Stimulated activated naive CD8-positive, alpha-beta T cell treated with anti-CD3 and anti-CD28 coated beads, Interleukin-15, amount 100 ng/mL, for 72 hours (primary cell): ENCODE results near the gene SIGLEC11.
"Not testable (repeated sequence)": the region's sequence is repeated elsewhere in the genome, so short reads cannot be mapped to it uniquely, and the experiment has no call there.

Experiments used
- ATAC-seq: fragments of 150-1000 bp; cut with Tn5 transposase; 2 replicates; pipeline ENCODE4 v1.10.0; 2021; ENCODE audit warnings: mild to moderate bottlenecking, moderate library complexity
- DNase-seq, 2 donors: peaks; one replicate each; pipeline ENCODE4 v3.0.0; 2021 to 2022
- H3K27ac Mint-ChIP-seq, 2 donors: one replicate each; pipeline ENCODE4 v1.8.0; 2022; ENCODE audit warnings: mild to moderate bottlenecking in 2 of 2, mixed read lengths in 2 of 2, moderate library complexity in 2 of 2
- H3K27me3 Mint-ChIP-seq: one replicate; pipeline ENCODE4 v1.8.0; 2022; ENCODE audit warnings: mixed read lengths
- H3K4me1 Mint-ChIP-seq: one replicate; pipeline ENCODE4 v1.8.0; 2022; ENCODE audit warnings: mild to moderate bottlenecking, mixed read lengths
- H3K4me3 Mint-ChIP-seq, 2 donors: one replicate each; pipeline ENCODE4 v1.8.0; 2022; ENCODE audit warnings: mild to moderate bottlenecking in 2 of 2, mixed read lengths in 2 of 2, moderate library complexity in 1 of 2
- H3K9me3 Mint-ChIP-seq, 2 donors: one replicate each; pipeline ENCODE4 v1.8.0; 2022; ENCODE audit warnings: mixed read lengths in 2 of 2

Gene SIGLEC11

DNA sequence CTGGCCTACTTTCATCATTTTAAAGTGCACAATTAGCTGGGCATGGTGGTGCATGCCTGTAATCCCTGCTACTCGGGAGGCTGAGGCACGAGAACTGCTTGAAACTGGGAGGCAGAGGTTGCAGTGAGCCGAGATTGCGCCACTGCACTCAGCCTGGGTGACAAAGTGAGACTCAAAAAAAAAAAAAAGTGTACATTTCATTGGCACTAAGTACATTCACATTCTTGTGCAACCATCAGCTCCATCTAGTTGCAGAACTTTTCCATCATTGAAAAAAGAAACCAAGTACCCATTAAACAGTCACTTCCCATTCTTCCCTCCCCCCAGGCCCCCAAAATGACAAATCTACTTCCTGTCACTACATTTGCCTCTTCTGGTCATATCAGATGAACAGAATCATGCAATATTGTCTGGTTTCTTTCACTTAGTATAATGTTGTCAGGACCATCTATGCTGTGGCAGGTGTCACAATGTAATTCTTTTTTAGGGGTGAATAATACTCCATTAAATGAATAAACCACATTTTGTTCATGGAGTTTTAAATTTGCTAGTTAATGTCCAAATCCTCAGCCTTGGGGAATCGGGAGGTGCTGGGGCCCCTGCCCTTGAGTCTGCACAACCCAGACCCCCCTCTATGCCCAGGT lies 7.4 kb upstream of the SIGLEC11 start:
- Mint-ChIP-seq H3K4me1 (no peaks in the 10 kb centered on the region), H3K9me3 (no peaks in the 10 kb centered on the region), H3K27me3 (peaks cover 26% of the 10 kb centered on the region), H3K27ac (no peak overlapping the region), H3K4me3 (no peak overlapping the region)
- DNase-seq, result no peak
- ATAC-seq, result no peak

DNA sequence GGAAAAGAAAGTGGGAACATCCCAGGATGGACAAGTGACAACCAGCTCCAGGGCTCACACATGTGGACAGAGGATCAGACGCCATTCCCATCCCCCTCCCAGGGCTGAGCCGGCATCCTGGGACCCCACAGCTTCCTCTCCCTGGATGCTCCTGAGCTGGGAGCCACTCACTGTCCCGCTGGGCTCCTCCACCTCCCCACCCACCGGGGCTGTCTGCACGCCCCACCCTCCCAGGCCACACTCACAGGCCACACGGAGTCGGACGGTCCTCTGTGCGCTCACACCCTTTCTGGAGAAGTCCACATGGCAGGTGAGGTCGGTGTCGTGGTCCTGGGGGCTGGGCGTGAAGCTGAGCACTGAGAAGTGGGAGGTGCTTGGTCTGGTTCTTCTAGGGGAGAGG lies 1.1 kb downstream of the SIGLEC11 start:
- ATAC-seq, result peak; percentile 23
- H3K4me1 Mint-ChIP-seq, H3K4me3 Mint-ChIP-seq, H3K9me3 Mint-ChIP-seq, DNase-seq, H3K27ac Mint-ChIP-seq: not testable (repeated sequence)
- H3K27me3 Mint-ChIP-seq, result peaks cover 16% of the 10 kb centered on the region

DNA sequence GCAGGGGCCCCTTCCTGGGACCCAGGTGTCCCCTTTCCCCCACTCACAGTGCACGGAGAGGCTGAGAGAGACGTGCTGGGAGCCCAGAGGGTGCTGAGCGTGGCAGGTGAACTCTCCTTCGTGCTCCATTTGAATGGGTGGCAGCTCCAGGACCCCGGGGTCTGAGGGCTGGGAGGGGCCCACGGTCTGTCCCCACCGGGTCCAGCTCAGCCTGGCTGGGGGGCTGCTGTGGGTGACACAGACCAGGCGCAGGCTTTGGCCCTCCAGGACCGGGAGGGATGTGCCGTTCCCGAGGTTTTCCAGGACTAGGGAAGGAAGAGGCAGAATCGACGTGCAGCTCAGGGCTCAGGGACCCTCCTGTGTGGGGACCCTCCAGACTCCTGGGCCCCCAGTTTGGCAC lies 2.4 kb downstream of the SIGLEC11 start:
- H3K4me1 Mint-ChIP-seq, ATAC-seq, DNase-seq, H3K9me3 Mint-ChIP-seq, H3K4me3 Mint-ChIP-seq, H3K27ac Mint-ChIP-seq: not testable (repeated sequence)
- H3K27me3 Mint-ChIP-seq, result peaks cover 29% of the 10 kb centered on the region

DNA sequence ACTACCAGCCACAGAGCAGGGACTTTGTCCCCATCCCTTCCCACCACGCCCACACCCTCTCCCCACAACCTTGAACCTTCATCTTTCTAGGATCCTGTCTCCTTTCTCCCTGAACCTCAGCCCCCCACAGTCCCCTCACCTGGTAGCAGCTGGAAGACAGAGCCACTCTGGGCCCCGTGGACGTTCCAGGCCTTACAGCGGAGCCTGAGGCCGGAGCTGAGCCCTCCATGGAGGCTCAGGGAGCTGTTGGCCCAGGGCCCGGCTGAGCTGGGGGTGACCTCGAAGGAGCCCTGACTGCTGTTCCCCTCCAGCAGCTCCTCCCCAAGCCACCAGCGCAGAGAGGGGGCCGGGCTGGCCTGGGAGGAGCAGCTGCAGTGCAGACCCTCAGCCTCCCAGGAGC lies 2.8 kb downstream of the SIGLEC11 start:
- not testable (repeated sequence) for H3K4me3 Mint-ChIP-seq, ATAC-seq, DNase-seq, H3K9me3 Mint-ChIP-seq, H3K27ac Mint-ChIP-seq
- Mint-ChIP-seq H3K27me3 (peaks cover 33% of the 10 kb centered on the region), H3K4me1 (peaks cover 12% of the 10 kb centered on the region)

DNA sequence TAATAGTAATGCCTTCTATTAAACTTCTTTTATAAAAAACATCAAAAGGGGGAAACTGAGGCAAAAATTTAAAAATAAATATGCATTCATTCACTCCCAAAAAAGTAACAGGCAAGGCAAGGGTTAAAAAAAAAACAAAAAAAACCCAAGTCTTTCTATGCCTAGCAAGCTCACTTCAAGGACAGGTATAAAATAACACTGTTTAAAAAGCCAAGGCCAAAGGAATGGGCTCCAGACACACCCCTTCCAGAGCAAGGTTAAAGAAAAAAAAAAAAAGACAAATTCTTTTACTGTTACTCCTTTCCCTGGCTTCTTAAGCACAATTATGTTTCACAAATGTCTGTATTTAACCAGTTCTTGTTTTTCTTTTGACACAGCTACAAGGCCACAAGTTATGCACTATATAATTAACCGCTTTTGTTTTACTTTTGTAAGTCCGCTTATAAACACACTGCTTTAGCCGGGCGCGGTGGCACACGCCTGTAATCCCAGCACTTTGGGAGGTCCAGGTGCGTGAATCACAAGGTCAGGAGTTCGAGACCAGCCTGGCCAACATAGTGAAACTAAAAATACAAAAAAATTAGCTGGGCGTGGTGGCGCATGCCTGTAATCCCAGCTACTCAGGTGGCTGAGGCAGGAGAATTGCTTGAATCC lies 3.6 kb downstream of the SIGLEC11 start:
- ATAC-seq (no peak), DNase-seq (no peak)
- Mint-ChIP-seq H3K27ac (no peak overlapping the region), H3K9me3 (no peaks in the 10 kb centered on the region), H3K4me1 (peaks cover 17% of the 10 kb centered on the region), H3K4me3 (no peak overlapping the region), H3K27me3 (peaks cover 40% of the 10 kb centered on the region)

DNA sequence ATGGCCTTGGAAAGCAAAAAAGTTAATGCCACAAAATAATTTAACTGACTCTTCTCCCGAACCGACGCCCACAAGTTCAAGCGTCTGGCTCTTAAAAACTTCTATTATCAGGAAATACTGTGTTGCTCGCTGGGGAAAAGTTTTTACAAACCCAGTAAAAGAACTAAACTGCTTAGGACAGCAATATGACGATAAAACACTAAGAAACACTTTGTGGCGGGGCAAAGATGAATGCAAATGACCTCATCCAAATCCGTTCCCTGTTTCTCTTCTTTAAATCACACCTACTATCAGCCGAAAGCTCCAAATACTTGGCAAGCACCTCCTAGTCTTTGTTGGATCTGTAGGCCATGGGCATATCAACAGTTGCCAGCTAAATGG lies 4.9 kb downstream of the SIGLEC11 start:
- Mint-ChIP-seq H3K4me3 (no peak overlapping the region), H3K4me1 (peaks cover 17% of the 10 kb centered on the region), H3K27me3 (peaks cover 53% of the 10 kb centered on the region), H3K9me3 (no peaks in the 10 kb centered on the region), H3K27ac (no peak overlapping the region)
- ATAC-seq (no peak), DNase-seq (no peak)

DNA sequence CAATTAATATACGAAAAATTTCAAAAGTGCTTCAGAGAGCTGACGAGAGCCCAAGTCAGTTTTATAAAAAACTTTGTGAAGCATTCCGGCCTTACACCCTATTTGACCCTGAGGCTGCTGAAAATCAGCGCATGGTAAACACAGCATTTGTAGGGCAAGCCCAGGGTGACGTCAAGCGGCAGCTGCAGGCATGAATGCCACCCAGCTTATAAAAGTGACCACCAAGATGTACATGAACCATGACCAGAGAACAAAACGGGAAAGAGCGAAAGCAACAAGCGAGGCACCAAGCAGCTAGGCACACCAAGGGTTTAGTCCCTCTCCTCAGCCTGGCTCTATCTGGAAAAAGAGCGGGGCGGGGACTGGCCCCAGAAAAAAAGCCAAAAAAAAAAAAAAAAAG lies 6.0 kb downstream of the SIGLEC11 start:
- peaks cover 65% of the 10 kb centered on the region for H3K27me3 Mint-ChIP-seq
- no peak overlapping the region for H3K27ac Mint-ChIP-seq
- ATAC-seq (no peak), DNase-seq (no peak)
- no peak overlapping the region for H3K4me3 Mint-ChIP-seq
- H3K9me3 Mint-ChIP-seq, result no peaks in the 10 kb centered on the region
- H3K4me1 Mint-ChIP-seq, result peaks cover 23% of the 10 kb centered on the region

DNA sequence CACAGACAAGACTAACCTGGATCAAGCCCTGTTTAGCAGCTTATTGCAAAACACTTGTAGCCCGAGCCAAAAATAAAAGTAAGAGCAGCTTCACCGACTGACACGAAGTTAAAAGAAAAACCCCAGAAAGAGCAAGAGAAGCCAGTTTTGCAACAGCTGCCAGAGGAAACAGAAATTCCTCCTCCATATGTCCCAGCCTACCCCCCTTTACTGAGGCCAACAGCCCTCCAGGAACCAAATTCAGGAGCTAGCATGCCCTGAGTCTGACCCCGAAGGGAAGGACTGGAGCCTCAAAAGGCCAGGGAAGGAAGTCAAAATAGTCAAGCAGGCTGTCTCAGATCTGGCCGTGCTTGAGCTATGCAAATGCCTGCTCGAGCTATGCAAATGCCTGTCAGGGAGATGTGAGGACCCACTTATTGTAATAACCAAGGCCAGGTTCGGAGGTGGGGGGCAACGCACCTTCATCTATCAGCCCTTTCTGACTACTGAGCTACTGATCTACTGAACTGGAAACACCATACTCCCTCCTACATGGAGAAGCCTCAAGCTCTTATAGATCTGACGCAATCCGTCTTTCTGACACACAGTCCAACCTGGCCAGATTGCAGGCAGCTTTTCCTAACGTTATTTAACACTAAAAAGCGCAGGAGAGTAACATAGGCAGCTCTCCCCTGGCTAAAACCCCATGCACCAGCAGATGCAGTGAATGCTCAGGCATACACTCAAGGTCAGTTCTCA lies 6.7 kb downstream of the SIGLEC11 start:
- peaks cover 71% of the 10 kb centered on the region for H3K27me3 Mint-ChIP-seq
- no peak for ATAC-seq
- H3K4me3 Mint-ChIP-seq, result no peak overlapping the region
- DNase-seq, result no peak
- peak overlapping the region; percentile 21 to 76 for H3K27ac Mint-ChIP-seq
- H3K9me3 Mint-ChIP-seq, result no peaks in the 10 kb centered on the region
- peaks cover 25% of the 10 kb centered on the region for H3K4me1 Mint-ChIP-seq

DNA sequence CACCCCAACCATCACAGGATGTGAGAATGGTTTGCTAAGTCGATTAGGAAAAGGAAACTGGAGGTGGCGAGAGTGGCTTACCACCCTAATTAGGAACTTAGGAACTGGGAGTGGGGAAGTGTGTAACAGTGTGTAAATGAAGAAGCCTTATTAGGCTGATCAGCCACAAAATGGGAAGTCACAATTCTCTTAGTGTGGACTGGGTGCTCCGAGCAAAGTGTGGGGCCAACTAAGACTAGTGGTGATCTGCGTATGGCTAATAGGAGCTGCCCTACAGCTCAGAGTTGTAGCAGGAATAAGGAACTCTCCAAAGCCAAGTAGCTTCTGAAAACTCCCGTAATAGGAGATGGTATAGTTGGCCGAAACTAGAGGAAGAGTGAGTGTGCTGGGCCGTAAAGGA lies 7.6 kb downstream of the SIGLEC11 start:
- Mint-ChIP-seq H3K27ac (no peak overlapping the region), H3K4me1 (peaks cover 25% of the 10 kb centered on the region), H3K4me3 (no peak overlapping the region), H3K9me3 (no peaks in the 10 kb centered on the region), H3K27me3 (peaks cover 72% of the 10 kb centered on the region)
- ATAC-seq (no peak), DNase-seq (no peak)

DNA sequence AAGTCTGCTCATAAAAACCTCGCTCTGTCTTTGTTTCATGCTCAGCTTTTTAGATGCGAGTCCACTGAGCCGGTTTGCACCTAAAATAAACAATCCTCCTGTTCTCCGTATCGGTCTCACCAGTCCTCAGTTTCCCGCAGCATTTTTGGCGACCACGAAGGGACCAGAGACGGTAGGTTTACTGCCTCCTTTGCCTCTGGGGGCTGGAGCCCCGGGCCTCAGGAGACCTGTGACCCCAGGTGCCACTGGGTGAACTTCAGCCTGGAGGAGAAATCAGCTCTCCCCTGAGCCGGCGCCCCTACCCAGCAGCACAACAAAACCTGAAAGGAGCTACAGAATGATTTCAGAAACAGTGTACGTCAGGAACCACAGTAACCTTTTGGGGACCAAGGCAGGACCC lies 8.1 kb downstream of the SIGLEC11 start:
- Mint-ChIP-seq H3K4me3 (no peak overlapping the region), H3K27ac (no peak overlapping the region), H3K27me3 (peaks cover 67% of the 10 kb centered on the region), H3K4me1 (peaks cover 25% of the 10 kb centered on the region), H3K9me3 (no peaks in the 10 kb centered on the region)
- ATAC-seq, result no peak
- no peak for DNase-seq

DNA sequence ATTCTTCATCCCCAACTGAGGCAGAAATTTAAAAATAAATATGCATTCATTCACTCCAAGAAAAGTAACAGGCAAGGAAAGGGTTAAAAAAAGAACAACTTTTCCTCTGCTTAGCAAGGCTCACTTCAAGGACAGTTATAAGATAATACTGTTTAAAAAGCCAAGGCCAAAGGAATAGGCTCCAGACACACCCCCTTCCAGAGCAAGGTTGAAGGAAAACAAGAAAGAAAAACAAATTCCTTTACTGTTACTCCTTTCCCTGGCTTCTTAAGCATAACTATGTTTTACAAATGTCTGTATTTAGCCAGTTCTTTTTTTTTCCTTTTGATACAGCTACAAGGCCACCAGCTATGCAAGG lies 8.5 kb downstream of the SIGLEC11 start:
- no peak overlapping the region for H3K27ac Mint-ChIP-seq
- ATAC-seq, result no peak
- no peak for DNase-seq
- H3K27me3 Mint-ChIP-seq, result peaks cover 65% of the 10 kb centered on the region
- no peaks in the 10 kb centered on the region for H3K9me3 Mint-ChIP-seq
- no peak overlapping the region for H3K4me3 Mint-ChIP-seq
- H3K4me1 Mint-ChIP-seq, result peaks cover 25% of the 10 kb centered on the region

DNA sequence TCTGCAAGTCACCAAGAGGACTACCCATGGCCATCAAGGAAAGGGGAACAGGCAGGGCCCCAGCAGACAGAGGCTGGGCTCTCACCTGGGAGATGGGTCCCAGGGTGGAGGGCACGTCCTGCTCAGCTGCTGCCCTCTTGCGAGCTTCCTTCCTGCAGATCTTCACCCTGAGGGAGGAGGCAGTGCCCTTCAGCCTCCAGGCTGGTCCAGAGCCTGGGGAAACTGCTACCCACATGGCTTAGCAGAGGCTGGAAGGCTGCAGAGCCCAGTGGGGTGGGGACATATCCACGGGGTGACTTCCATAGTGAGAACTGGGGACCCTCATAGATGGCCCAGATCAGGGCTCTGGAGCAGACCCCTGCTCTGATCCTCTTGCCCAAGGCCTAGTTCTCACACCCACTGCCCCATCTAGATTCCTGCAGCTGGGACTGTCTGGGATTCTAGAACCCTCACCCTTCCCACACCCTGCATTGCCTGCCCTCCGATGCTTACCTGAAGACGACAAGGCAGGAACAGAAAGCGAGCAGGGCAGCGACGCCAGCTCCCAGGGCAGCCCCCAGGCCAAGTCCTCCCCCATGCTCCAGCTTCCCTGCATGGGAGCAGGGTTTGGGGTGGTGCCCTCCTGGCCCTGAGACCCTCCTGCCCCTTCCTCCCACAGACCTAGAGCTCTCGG lies 9.0 kb downstream of the SIGLEC11 start:
- no peaks in the 10 kb centered on the region for H3K9me3 Mint-ChIP-seq
- ATAC-seq (no peak), DNase-seq (no peak)
- H3K27ac Mint-ChIP-seq, result no peak overlapping the region
- H3K4me3 Mint-ChIP-seq, result no peak overlapping the region
- H3K4me1 Mint-ChIP-seq, result peaks cover 25% of the 10 kb centered on the region
- peaks cover 65% of the 10 kb centered on the region for H3K27me3 Mint-ChIP-seq

DNA sequence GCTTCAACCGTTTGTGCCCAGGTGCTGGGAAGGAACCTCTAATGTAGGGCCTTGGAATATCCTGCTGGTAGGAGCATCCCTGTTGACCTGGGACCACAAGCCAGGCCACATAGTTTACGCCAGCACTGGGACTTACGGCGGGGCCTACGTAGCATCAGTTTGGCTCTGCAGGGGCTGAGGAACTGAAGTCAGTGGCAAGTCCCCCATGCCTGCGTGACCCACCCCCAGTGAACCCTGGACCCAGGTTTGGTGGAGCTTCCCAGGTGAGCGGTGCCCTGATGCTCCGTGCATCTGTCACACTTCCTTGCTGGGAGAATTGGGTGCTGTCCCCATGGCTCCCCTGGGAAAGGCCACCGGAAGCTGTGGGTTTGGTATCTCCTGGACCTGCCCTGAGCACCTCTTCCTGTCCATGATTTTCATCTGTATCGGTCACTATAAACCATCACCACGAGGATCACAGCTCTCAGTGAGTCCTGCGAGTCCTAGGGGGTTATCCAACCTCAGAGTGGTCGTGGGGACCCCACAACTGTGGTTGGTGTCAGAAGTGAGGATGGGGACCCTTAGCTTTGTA lies 9.9 kb downstream of the SIGLEC11 start:
- peaks cover 73% of the 10 kb centered on the region for H3K27me3 Mint-ChIP-seq
- no peak for ATAC-seq
- H3K4me1 Mint-ChIP-seq, result peaks cover 25% of the 10 kb centered on the region

DNA sequence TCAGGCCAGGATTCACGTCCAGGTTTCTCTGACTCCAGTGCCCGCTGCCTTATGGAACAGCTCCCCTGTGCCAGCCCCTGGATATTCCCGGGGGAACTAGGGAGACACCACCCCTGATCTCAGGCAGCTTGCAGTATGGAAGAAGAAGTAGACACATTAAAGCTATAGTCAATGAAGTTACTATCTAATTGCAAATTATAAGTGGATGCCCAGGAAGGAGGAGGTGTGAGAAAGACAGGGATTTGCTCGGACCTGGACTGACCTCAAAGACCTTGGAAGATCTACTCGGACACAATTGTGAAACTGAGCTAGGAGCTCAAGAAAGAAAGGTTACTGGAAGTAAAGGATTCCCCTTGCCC lies 10.4 kb downstream of the SIGLEC11 start:
- no peak overlapping the region for H3K27ac Mint-ChIP-seq
- ATAC-seq, result no peak

More for the DNA sequence above, 9.9 kb downstream of the SIGLEC11 start:
- Mint-ChIP-seq H3K4me3 (peak overlapping the region in 1 of 2 donors; percentile 2), H3K9me3 (no peaks in the 10 kb centered on the region), H3K27ac (no peak overlapping the region)
- DNase-seq, result no peak

DNA sequence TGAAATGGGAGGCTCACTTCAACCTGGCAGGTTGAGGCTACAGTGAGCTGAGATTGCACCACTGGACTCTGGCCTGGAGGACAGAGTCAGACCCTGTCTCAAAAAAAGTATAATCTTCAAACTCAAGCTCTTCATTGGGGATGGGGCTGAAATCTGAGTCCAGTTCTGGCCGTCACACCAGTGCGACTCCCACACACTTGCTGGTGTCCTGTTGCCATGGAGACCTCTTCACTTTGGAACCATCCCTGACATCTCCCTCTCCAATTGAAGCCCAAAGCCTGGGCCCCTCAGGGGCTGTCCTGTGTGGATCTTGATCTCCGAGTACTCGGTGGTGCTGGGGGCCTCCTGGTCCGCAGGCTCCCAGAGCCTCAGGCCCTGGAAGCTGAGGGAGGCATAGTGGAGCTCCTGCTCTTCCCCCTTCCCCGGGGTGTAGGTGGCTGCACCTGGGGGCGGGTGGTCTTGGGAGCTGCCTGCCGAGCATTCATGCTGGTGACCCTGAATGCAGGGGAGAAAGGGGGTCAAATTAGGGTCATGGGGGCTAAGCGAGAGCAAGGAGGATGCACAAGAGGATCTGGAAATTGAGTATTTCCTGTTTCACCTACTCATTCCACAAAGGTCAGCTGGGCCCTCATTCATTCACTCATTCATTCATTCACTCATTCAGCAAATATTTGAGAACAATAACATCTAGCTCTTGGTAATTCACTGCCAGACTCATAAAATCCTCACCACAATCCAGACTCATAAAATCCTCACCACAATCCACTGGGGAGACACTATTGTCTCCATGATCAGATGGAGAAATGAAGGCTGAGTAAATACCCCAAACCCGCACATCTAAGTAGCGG lies 11.0 kb downstream of the SIGLEC11 start:
- Mint-ChIP-seq H3K4me1 (peaks cover 27% of the 10 kb centered on the region), H3K4me3 (no peak overlapping the region), H3K9me3 (no peaks in the 10 kb centered on the region), H3K27me3 (peaks cover 68% of the 10 kb centered on the region), H3K27ac (peak overlapping the region in 1 of 2 donors; percentile 59)
- no peak for DNase-seq
- ATAC-seq, result no peak

More for the DNA sequence above, 10.4 kb downstream of the SIGLEC11 start:
- H3K4me1 Mint-ChIP-seq, result peaks cover 25% of the 10 kb centered on the region
- H3K4me3 Mint-ChIP-seq, result no peak overlapping the region
- H3K27me3 Mint-ChIP-seq, result peaks cover 73% of the 10 kb centered on the region
- no peaks in the 10 kb centered on the region for H3K9me3 Mint-ChIP-seq
- no peak for DNase-seq
